ENCODE measurements around the gene SLC2A13. TPM values are rescaled to one million over a fixed set of nuclear protein-coding genes. Genes with fewer than 3 reads are reported as not detected.
"Not testable (repeated sequence)": the region's sequence is repeated elsewhere in the genome, so short reads cannot be mapped to it uniquely, and the experiment has no call there.

SLC2A13 gene
- total RNA-seq, 1 donor from 2014 or later: 2.2 TPM

DNA sequence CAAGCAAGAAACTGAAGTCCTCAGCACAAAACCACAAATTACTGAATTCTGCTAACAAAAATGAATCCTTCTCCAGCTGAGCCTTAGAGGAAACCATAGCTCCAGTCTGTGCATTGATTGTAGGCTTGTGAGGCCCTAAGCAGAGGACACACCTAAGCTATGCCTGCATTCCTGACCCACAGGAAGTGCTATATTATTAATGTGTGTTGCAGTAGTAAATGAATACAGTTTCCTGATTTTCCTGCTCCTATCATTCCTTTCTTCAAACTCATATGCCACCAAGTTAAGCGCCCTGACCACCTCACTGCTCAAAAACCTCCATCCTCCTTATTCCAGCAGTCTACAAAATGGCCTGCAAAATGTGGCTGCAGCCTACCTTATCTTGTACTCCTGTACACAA is 334.4 kb downstream of the SLC2A13 start:
- intact Hi-C loops (cut with micrococcal nuclease): no loop called here

DNA sequence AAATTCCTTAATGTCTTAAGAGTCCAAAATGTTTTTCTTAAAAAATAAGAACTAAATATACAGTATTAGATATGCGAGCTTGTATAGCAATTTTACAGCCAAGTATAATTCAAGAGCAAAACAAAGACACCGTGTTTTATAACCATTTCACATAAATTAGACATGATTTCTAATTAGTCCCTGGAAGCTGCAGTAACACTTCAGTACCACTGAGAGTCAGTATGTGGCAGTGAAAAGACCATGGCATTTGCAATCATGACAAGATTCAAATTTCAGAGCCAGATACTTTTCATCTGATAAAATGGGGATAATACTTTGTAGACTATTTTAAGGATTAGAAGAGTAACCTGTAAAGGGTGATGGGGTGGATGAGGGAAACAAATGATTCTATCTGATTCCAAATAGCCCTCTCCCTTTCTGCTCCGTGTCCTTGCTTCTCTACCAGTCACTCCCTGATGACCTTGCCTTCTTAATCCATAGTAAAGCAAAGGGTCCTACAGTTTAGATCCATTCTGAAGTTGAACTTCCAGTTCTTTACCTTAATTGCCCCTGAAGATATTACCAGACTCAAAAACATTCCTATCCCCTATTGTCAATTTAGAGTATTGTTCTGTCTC is 340.8 kb downstream of the SLC2A13 start:
- intact Hi-C loops (cut with micrococcal nuclease): loop anchor here (1.0 to 5.0 kb wide), 4 partner anchors 225 to 448 kb away; no protein-coding TSS in a partner anchor

DNA sequence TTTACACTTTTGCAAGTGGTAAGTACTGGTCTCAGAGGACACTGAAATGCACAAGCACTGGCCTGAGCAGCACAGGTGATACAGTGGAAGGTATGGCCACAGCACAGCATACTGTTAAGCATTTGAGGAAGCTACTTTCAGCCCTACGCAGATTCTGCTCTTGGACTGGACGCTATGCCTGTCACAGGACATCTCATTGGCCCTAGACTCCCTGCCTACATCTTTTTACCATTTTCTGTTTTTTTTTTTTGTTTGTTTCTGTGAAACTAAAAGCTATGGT is 342.1 kb downstream of the SLC2A13 start:
- intact Hi-C loops (cut with micrococcal nuclease): no loop called here

DNA sequence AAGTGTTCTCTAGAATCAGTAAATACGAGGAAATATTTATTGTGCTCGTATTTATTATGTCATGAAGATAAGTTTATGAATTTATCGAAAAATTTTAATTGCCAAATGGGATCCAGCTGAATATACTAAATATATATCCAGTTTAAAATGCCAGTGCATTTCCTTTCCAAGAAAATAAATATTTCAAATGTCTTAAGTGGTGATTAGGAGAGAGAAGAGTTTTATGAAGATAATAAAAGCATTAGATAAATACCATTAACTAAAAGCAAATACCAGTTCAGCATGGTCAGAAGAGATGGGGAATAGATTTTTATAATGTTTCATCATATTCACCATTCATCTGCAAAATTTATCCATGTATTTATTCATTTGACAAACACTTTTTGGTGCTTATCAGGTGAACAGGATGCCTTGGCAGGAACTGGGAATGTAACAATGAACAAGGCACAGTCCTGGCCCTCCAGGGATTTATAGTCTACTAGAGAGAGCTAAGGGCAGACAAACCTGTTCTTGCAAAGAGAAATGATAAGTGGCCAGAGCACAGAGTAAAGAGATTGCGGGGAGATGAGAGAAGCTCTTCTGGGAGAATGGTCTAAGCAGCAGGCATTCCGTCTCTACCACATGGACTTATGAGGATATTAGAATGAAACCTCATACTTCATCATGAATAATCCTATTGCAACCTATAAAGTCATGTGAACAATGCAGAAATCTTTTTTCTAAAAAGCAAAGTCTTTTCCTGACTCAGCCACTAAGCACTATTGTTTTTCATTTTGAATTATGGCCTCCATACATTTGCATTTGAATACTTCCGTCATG is 342.6 kb downstream of the SLC2A13 start:
- intact Hi-C loops (cut with micrococcal nuclease): no loop called here

DNA sequence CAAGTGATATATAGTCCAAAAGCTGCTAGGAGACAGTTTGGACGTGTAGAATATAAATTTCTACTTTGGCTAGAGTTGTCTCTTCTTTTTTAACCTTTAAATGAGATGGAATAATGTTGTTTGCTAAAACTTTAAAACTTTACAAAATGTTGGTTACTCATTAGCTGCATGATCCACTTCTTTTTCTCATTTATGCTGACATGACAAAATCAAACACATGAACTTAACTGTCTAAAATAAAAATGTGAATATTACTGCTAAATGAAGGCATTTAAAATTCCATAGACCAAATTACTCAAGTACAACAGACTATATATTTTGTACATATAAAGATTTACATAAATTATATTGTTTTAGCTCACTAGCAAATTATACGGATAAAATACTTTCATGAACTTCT is 350.4 kb downstream of the SLC2A13 start:
- intact Hi-C loops (cut with micrococcal nuclease): no loop called here

DNA sequence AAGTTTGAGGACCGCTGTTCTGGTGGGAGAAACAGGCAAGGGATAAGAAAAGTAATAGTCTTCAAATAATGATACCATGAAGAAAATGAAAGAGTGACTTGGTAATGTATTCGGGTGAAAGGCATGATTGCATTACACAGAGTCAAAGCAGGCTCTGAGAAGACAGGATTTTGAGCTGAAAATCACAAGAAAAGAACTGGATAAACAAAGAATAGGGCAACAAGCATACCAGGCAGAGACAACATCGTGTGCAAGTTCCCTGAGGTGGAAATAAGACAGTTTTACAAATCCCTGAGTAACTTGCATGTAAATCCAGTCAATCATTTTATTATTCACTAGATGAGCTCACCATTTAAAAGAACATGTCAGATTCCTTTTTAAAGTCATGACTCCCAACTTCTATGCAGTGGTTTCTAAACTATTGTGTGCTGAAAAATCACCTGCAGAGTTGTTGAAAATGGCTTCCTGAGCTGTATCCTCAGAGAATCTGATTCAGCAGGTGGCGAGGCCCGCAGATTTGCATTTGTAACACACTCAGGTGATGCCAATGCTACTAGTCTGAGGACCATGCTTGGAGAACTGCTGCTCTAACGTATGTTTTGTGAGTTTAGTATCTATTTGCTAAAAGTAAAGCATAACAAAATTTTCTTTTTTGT is 353.3 kb downstream of the SLC2A13 start:
- intact Hi-C loops (cut with micrococcal nuclease): no loop called here

DNA sequence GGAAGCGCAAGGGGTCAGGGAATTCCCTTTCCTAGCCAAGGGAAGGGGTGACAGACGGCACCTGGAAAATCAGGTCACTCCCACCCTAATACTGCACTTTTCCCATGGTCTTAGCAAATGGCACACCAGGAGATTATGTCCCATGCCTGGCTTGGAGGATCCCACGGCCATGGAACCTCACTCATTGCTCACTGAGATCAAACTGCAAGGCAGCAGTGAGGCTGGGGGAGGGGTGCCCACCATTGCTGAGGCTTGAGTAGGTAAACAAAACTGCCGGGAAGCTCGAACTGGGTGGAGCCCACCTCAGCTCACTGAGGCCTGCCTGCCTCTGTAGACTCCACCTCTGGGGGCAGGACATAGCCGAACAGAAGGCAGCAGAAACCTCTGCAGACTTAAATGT is 359.7 kb downstream of the SLC2A13 start:
- intact Hi-C loops (cut with micrococcal nuclease): not testable (repeated sequence)

DNA sequence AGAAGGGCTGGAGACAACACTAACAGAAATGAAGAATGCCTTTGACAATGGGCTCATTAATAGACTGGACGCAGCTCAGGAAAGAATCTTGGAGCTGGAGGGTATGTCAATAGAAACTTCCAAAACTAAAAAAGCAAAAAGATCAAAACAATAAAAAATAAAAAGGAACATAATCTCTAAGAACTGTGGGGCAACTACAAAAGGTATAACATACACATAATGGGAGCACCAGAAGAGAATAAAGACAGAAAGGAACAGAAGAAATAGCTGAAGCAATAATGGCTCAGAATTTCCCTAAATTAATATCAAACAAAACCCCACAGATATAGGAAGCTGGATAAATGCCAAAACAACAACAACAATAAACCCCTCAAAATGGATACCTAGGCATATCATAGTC is 362.2 kb downstream of the SLC2A13 start:
- intact Hi-C loops (cut with micrococcal nuclease): no loop called here

DNA sequence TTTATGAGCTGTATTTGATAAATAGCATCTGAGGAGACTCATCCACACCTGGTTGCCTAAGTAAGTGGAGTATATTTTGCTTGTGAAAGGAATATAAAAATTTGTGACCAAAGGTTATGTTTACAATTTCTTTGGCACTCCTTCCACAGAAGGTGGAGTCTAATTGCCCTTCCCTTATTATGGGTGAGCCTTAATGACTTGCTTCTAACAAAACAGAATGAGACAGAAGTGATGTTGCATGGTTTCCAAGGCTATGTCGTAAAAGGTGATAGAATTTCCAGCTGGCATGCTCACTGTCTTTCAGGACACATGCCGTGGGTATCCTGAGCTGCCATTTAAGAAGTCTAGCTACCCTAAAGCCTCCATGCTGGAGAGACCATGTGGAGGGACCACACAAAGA is 369.5 kb downstream of the SLC2A13 start:
- intact Hi-C loops (cut with micrococcal nuclease): no loop called here

DNA sequence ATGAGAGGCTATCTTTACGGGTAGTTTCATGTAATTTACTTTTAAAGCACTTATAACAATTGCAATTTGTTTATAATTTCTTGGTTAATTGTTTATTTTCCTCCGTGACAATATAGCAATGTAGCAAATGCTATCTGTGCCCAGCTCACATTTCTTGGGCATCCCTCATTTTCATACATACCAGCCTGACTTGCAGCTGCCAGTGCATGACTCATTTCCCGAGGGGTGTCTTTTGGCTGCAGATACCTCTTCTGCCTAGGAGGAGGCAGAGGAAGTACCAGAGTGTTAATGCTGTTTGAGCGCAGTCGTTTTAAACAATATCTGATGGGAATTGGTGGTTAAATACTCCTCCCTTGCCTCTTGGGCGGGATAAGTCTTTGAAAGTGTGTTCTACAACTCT is 382.1 kb downstream of the SLC2A13 start:
- intact Hi-C loops (cut with micrococcal nuclease): no loop called here

DNA sequence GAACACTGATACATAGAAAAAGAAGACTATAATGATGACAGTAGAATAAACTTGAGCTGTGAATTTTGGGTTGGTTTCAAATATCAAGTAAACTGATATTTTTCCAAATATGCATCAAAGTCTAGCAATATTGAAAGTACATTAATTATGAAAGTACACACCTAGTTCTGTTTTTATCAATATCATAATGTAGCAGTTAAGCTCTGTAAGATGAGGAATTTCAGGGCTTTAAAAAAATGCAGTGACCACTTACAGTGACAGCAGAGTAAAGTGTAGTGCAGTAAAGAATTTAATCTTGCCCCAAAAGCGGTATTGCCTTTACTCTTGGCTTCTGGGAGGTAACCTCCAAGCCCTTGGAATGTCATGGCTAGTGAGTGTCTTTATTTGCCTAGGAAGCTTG is 383.4 kb downstream of the SLC2A13 start:
- intact Hi-C loops (cut with micrococcal nuclease): no loop called here

DNA sequence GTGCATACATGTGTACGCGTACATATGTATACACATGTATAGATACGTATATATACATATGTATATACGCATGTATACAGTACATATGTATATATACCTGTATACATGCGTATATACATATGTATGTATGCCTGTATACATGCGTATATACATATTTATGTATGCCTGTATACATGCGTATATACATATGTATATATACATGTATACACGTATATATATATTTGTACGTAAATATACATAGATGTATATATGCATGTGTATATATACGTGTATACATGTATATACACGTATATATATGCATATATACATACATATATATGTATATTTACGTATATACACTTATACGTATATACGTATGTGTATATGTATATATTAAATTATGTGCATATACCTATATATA is 392.3 kb downstream of the SLC2A13 start:
- intact Hi-C loops (cut with micrococcal nuclease): no loop called here

DNA sequence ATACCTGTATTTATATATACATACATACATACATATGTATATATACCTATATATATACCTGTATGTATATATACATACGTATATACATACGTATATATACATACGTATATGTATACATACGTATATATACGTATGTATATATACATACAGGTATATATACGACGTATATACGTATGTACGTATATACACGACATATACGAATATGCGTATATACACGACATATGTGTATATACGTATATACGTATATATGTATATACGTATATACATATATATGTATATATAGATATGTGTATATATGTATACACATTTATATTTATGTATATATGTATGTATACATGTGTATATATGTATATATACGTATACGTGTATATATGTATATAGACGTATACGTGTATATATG is 393.5 kb downstream of the SLC2A13 start:
- intact Hi-C loops (cut with micrococcal nuclease): no loop called here

Other genes starting within 250 kb of the SLC2A13 start
- not detected in 2 replicates for gene LRRK2, start 118.9 kb upstream of the SLC2A13 start, total RNA-seq

All from T-helper 1 cell treated with Interleukin-12 subunit alpha and Interleukin-12 subunit beta and Interleukin-4 antibody, amounts not matched to agents 30 ng/mL and 1 ng/mL, for 36 hours (primary cell).